GM12874 (cell line): ENCODE measurements around the gene LSR.

Experiments used
- CTCF ChIP-seq: IDR thresholded peaks from 2 replicates; pipeline ENCODE4 v1.5.1; 2011; ENCODE audit warnings: low read depth, mild to moderate bottlenecking, control low read depth, low read length, moderate library complexity; ENCODE audit not compliant: insufficient read depth

Gene LSR

GRCh38 chr19:35293363-35293739, 44.5 kb downstream of the LSR start:
- TF ChIP-seq CTCF: no peak

DNA sequence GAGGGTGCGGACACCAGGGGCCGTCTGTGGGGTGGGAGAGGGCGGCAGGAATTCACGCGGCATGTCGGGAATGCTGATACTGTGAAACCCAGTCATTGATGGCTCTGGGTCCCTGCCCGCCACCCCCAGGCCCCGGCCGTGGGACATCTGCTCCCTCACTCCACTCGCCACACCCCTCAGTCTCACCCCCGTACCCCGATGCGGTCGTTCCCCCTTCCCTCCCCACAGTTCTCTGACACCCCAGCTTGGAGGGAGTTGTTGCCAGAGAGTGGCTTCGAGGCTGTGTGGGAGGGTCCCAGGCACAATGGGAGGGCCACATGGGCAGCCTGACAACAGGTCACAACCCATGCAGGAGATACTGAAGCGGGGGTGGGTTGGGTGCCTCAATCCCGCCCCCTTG, 45.0 kb downstream of the LSR start:
- no peak for TF ChIP-seq CTCF

- no peak for TF ChIP-seq CTCF
Observed at GRCh38 chr19:35294328-35294727, 45.5 kb downstream of the LSR start.

GRCh38 chr19:35294859-35295791, 46.3 kb downstream of the LSR start:
- no peak for TF ChIP-seq CTCF

GRCh38 chr19:35295792-35296462, 47.1 kb downstream of the LSR start:
- no peak for TF ChIP-seq CTCF

GRCh38 chr19:35296644-35297514, 48.1 kb downstream of the LSR start:
- no peak for TF ChIP-seq CTCF

- TF ChIP-seq CTCF: no peak
Observed at GRCh38 chr19:35297515-35297848, 48.7 kb downstream of the LSR start.
